NCI-H187 (cell line): ENCODE measurements around the gene OR5P2.
"Not testable (repeated sequence)": the region's sequence is repeated elsewhere in the genome, so short reads cannot be mapped to it uniquely, and the experiment has no call there.

Experiments used
- DNase-seq, 2 experiments: peaks; one replicate each; lab custom pipeline; 2025; lab: John Stamatoyannopoulos, UW

Gene OR5P2, protein sequence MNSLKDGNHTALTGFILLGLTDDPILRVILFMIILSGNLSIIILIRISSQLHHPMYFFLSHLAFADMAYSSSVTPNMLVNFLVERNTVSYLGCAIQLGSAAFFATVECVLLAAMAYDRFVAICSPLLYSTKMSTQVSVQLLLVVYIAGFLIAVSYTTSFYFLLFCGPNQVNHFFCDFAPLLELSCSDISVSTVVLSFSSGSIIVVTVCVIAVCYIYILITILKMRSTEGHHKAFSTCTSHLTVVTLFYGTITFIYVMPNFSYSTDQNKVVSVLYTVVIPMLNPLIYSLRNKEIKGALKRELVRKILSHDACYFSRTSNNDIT

DNA sequence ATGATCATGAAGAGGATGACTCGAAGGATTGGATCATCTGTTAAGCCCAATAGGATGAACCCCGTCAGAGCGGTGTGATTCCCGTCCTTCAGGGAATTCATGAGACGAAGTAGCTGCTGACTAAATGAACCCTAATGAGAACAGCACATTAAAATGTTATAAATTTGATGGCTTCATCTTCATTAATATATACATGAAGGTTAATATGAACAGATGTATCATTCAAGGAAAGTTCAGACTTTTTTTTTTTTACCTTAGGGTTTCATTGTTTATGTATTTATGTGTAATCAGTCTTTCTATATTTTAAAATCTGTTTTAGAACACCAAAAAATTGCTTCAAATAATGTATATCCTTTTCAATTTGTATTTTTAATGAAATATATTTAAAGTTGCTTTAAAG lies at the start of gene OR5P2:
OR5P2 (minus strand) TSS at position 101 of the 400 bp plus-strand sequence; CDS start at position 101, 0 bp downstream.
- DNase-seq, result no peak

DNA sequence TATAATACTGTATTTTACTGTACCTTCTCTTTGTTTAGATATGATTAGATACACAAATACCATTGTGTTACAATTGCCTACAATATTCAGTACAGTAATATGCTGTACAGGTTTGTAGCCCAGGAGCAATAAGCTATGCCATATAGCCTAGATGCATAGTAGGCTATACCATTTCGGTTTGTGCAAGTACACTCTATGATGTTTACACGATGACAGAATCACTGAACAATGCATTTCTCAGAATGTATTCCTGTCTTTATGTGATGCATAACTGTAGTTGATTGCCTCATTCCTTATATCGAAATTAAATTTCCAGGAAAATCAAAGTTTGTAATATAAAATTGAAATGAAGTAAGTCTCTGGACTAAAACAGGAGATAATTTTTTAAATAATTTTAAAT lies 49.3 kb upstream of the OR5P2 start:
- DNase-seq, result no peak

DNA sequence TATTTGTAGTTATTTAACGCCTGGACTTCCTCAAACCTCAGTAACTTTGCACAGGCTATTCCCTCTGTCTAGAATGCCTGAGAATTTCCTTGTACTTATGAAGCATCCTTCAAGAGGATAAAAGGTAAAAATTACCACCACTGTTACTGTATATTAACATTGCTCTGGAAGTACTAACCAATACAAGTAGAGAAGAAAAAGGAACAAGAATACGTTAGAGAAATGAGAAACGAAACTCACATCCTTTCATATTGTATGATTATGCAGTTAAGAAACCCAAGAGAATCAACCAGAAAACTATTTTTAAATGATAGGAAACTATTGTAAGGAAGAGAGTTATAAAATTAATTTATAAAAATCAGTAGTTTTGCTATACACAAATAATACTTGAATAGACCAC lies 48.2 kb upstream of the OR5P2 start:
- no peak for DNase-seq

DNA sequence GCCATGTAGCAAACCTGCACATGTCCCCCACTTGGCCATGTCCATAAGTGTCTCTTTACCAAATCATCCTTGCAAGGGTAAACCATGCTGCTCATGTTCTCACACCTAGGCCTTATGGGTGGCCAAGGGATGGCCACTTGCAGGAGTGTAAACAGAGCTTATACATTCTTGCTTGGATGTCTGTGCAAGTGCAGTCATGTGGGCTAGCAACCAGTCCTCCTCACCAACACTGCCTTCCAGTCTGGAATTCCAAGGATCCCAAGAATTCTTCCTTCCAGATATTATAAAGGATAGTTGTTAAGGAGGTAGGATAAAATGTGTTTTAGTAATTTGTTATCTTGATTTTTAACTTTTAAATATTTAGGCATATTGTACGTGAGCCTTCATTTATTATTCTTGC lies 47.8 kb upstream of the OR5P2 start:
- DNase-seq, result no peak

DNA sequence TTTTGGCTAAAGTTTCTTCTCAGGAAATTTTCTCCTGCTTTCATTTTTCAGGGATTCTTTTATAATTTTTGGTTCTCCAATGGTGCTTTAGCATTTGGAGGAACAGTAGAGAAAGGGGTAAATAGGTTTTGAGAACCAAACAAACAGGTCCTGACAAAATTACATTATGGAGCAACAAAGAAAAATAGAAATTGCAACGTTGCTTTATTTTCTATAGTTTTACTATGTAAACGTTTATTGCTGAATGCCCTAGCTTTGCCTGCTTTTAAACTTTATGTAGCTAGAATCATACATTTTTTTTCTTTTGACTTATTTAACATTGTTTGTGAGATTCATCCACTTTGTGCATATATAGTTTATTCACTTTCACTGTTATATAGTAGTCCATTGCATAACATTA lies 43.8 kb upstream of the OR5P2 start:
- no peak for DNase-seq

DNA sequence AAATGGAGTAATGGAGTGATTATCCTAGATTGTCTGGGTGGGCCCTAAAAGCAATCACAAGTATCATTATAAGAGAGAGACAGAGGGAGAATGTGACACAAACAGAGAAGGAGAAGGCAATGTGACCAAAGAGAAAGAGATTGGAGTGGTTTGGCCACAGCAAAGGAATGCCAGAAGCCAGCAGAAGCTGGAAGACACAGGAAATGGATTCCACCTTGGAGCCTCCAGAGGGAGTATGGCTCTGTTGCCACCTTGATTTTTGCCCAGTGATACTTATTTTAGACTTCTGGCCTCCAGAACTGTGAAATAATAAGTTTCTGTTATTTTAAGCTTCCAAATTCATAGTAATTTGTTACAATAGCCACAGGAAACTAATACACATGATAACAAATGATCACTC lies 36.8 kb upstream of the OR5P2 start:
- no peak for DNase-seq

DNA sequence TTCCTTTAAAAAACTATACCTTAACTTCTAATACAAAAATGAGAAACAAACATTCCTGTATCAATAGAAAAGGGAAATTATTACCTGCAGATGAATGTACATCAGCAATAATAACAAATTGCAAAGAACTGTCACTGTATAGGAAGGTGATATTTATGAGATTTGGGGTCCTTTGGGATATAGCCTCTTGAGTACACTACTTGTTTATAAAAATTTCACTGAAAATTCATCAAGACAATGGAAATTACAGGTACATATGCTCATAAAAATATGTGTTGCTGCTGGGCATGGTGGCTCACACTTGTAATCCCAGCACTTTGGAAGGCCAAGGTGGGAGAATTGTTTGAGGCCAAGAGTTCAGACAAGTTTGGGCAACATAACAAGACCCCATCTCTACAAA lies 34.0 kb upstream of the OR5P2 start, which contains the start of gene OR5P3:
OR5P3 (minus strand) TSS at position 101 of the 400 bp plus-strand sequence.
- DNase-seq, result no peak

DNA sequence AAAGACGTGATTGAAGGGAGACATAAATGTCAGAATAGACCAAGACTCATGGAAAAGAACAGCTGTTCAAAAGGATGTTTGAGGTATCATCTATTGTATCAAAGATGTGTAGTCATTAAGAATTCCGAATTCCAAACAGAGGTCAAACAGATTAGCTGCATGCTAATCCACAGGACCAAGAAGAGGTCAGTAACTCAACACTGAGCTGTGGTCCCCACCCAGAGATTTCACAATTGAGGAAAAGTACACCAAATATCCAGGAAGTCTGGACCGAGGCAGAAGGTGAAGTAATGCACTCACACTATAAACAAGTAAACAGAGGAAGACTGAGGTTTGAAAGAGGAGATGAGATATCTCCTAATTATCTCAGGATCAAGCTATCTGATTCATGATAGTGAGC lies 29.6 kb upstream of the OR5P2 start:
- no peak for DNase-seq

DNA sequence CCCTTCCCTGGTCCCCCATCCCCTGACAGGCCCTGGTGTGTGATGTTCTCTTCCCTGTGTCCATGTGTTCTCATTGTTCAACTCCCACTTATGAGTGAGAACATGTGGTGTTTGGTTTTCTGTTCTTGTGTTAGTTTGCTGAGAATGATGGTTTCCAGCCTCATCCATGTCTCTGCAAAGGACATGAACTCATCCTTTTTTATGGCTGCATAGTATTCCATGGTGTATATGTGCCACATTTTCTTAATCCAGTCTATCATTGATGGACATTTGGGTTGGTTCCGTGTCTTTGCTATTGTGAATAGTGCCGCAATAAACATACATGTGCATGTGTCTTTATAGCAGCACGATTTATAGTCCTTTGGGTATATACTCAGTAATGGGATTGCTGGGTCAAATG lies 23.7 kb upstream of the OR5P2 start:
- DNase-seq, result not testable (repeated sequence)

DNA sequence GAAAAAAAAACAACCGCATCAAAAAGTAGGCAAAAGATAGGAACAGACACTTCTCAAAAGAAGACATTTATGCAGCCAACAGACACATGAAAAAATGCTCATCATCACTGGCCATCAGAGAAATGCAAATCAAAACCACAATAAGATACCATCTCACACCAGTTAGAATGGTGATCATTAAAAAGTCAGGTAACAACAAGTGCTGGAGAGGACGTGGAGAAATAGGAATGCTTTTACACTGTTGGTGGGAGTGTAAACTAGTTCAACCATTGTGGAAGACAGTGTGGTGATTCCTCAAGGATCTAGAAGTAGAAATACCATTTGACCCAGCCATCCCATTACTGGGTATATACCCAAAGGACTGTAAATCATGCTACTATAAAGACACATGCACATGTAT lies 18.2 kb upstream of the OR5P2 start:
- DNase-seq, result not testable (repeated sequence)

DNA sequence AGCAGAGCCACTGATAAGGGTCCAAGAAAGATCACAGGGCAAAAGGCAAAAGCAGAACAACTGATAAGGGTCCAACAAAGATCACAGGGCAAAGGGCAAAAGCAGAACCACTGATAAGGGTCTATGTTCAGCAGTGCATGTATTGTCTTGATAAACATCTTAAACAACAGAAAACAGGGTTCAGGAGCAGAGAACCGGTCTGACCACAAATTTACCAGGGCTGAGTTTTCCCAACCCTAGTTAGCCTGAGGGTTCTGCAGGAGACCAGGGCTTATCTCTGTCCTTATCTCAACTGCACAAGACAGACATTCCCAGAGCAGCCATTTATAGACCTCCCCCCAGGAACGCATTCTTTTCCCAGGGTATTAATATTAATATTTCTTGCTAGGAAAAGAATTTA lies 13.6 kb upstream of the OR5P2 start:
- not testable (repeated sequence) for DNase-seq

DNA sequence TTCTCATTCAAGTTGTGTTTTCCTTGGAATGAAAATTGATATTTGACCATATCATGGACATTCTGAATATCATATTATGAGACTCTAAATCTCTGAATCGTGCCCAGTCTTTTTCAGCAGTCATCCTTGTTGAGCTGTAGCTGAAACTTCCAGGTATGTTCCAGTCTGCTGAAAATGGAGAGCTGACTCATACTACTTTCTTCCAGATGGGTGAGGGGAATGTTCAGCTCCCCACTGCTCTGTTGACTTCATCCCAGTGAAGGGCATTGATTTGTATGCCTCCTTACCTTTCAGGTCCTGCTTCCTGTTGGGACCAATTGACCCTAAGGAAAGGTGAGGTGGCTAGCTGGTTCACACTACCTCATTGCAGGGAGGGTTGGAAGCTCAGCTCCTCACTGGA lies 3.5 kb downstream of the OR5P2 start:
- no peak for DNase-seq

DNA sequence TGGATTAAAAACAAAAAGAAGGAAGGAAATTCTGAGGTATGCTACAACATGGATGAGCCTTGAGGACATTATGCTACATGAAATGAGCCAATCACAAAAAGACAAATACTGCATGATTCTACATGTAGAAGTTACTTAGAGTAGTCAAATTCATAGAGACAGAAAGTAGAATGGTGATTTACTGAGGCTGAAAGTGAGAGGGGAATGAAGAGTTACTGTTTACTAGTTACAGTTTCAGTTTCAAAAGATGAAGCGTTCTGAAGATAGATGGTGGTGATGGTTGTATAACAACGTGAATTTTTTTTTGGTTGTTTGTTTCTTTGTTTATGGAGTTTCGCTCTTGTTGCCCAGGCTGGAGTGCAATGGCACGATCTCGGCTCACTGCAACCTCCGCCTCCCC lies 9.5 kb downstream of the OR5P2 start:
- DNase-seq, result no peak

DNA sequence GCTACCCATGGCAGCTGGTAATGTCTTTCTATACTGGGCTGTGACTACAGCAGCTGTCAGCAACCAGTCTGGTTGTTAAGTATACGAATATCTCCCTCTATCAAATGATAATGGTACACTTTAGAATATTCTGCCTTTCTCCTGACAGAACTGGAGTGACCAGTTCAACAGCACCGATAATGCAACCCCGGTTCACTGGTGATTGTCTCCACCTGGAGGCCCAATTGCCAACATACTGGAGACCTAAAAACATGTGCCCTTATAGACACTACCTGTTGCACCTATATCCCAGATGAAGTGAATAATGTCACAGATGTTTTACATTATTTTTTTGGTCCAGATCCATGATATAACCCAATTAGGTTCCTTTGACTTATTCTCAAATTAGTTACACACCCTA lies 21.1 kb downstream of the OR5P2 start:
- no peak for DNase-seq

DNA sequence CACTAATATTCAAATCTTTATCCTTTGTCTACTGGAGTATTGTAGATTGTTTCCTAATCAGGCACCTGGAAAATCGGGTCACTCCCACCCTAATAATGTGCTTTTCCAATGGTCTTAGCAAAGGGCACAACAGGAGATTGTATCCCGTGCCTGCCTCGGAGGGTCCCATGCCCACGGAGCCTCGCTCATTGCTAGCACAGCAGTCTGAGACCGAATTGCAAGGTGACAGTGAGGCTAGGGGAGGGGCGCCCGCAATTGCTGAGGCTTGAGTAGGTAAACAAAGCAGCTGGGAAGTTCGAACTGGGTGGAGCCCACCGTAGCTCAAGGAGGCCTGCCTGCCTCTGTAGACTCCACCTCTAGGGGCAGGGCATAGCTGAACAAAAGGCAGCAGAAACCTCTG lies 32.4 kb downstream of the OR5P2 start:
- not testable (repeated sequence) for DNase-seq

DNA sequence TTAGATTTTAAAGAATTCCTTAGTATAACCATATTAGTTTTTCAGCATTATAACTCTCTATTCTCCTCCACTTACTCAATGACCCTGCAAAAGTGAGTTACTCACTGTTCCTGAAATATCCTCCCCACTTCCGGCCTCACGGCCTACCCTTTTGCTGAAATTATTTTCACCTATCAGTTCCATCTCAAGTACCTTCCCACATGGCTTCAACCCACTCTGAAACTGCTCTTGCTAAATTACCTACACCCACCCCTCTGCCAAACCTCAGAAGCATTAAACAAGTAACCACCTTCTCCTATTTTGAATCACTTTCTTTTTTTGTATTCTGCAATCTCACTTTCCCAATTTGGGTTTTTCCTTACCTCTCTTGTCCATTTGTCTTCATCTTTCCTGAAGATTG lies 37.7 kb downstream of the OR5P2 start:
- DNase-seq, result no peak

DNA sequence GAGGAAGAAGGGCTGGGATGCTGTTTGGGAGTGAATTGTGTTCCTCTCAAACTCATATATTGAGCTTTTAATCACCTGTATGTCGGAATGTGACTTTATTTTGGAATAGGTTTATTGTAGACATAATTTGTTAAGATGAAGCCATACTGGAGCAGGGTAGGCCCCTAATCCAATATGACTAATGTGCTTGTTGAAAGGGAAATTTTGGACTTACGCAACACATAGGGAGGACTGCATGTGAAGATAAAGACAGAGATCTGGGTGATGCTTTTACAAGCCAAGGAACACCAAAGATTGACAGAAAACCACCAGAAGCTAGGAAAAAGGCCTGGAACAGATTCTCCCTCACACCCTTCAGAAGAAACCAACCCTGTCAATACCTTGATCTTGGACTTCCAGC lies 47.3 kb downstream of the OR5P2 start:
- DNase-seq, result no peak
